Thyroid gland (tissue), 4 donors: ENCODE measurements around the gene UBE2E2. TPM values are rescaled to one million over a fixed set of nuclear protein-coding genes. Genes with fewer than 3 reads are reported as not detected.

ENCODE experiments used
- DNase-seq, 2 donors: peaks; one replicate each; pipeline ENCODE4 v3.0.0-alpha.2; 2019
- H3K27ac ChIP-seq, 3 donors: fragments of 200-600 bp; sonication (generic); 1 replicate in 2 of 3; 2 replicates in 1 of 3; pipeline ENCODE4 v1.5.1; 2016 to 2019; ENCODE audit warnings: mild to moderate bottlenecking in 1 of 3, moderate library complexity in 1 of 3
- H3K27me3 ChIP-seq: fragments of 200-600 bp; sonication (generic); one replicate; pipeline ENCODE4 v1.5.1; 2019
- H3K36me3 ChIP-seq, 2 donors: fragments of 200-600 bp; sonication (generic); one replicate each; pipeline ENCODE4 v1.5.1; 2016 to 2019
- H3K4me1 ChIP-seq, 2 donors: fragments of 200-600 bp; sonication (generic); one replicate each; pipeline ENCODE4 v1.5.1; 2017 to 2019
- H3K4me3 ChIP-seq, 3 donors: fragments of 200-600 bp; sonication (generic); replicated peaks in 1 of 3; 1 replicate in 2 of 3; 2 replicates in 1 of 3; pipeline ENCODE4 v1.5.1; 2016; ENCODE audit warnings: mild to moderate bottlenecking in 1 of 3
- H3K9me3 ChIP-seq: fragments of 200-600 bp; sonication (generic); one replicate; pipeline ENCODE4 v1.5.1; 2017
- CTCF ChIP-seq, 6 experiments: fragments of 200-600 bp in 3 of 6; fragments of 450-650 bp in 3 of 6; sonication (generic) in 3 of 6; IDR thresholded peaks; one replicate each; pipeline ENCODE4 v1.5.1; 2016 to 2019; ENCODE audit warnings: antibody characterized with exemption in 6 of 6, mild to moderate bottlenecking in 2 of 6, inconsistent platforms in 1 of 6, moderate library complexity in 1 of 6
- POLR2A ChIP-seq, 2 donors: fragments of 450-650 bp; IDR thresholded peaks; one replicate each; pipeline ENCODE4 v1.6.1; 2017; ENCODE audit warnings: antibody characterized with exemption in 2 of 2, mild to moderate bottlenecking in 2 of 2, moderate library complexity in 1 of 2
- WGBS, 2 donors: methylation state at CpG; one replicate each; pipeline ENCODE4 v1.1.5; 2017; 5-methylcytosine and 5-hydroxymethylcytosine counted together
- intact Hi-C: fragments of 100-400 bp; cut with DNase I; formaldehyde crosslinking; loops from one replicate; pipeline ENCODE4 v1.15.1; 2023
- total RNA-seq, 4 donors: library from RNA; depleted of rRNA; stranded (reverse); fragments of >200 nt; gene quantifications; one replicate each; pipeline ENCODE4 v1.2.3, GENCODE V29; 2016

The UBE2E2 gene
- total RNA-seq, 4 donors from 2014 or later, result 28.5 to 46.0 (median 38.4) TPM

GRCh38 chr3:23487015-23487414 is 283.9 kb downstream of the UBE2E2 start:
- no peaks in the 10 kb centered on the region for H3K36me3 ChIP-seq
- no peak overlapping the region for H3K4me3 ChIP-seq
- H3K27ac ChIP-seq, result no peak overlapping the region
- no peak for DNase-seq
- no peaks in the 10 kb centered on the region for H3K9me3 ChIP-seq
- WGBS, 2 donors, result 90 to 93% methylated on average over 7 to 9 of the region's 9 CpGs
- intact Hi-C loops, result no loop called here
- TF ChIP-seq CTCF (IDR thresholded peaks at IDR 0.05), result no peak
- TF ChIP-seq POLR2A (IDR thresholded peaks at IDR 0.05), result no peak
- no peaks in the 10 kb centered on the region for H3K4me1 ChIP-seq
- no peaks in the 10 kb centered on the region for H3K27me3 ChIP-seq

GRCh38 chr3:23488618-23489017 is 285.5 kb downstream of the UBE2E2 start:
- no peaks in the 10 kb centered on the region for H3K9me3 ChIP-seq
- no peak overlapping the region for H3K4me3 ChIP-seq
- no peak for TF ChIP-seq CTCF (IDR thresholded peaks at IDR 0.05)
- no peak for TF ChIP-seq POLR2A (IDR thresholded peaks at IDR 0.05)
- H3K4me1 ChIP-seq, result peaks cover 4 to 7% of the 10 kb centered on the region in 2 donors
- intact Hi-C loops, result no loop called here
- no peaks in the 10 kb centered on the region for H3K36me3 ChIP-seq
- WGBS, 2 donors, result 73 to 81% methylated on average over 3 of the region's 3 CpGs
- H3K27me3 ChIP-seq, result no peaks in the 10 kb centered on the region
- DNase-seq, result no peak
- H3K27ac ChIP-seq, result no peak overlapping the region

- Histone ChIP-seq H3K27me3 (no peaks in the 10 kb centered on the region), H3K4me3 (no peak overlapping the region), H3K4me1 (peaks cover 13 to 15% of the 10 kb centered on the region in 2 donors), H3K36me3 (no peaks in the 10 kb centered on the region), H3K9me3 (no peaks in the 10 kb centered on the region), H3K27ac (no peak overlapping the region)
- TF ChIP-seq CTCF (IDR thresholded peaks at IDR 0.05) (no peak), POLR2A (IDR thresholded peaks at IDR 0.05) (no peak)
- no peak for DNase-seq
- 95 to 96% methylated on average over 7 of the region's 7 CpGs for WGBS, 2 donors
- intact Hi-C loops, result no loop called here
These were observed 286.4 kb downstream of the UBE2E2 start for GRCh38 chr3:23489300-23490158.

GRCh38 chr3:23490459-23490858 is 287.3 kb downstream of the UBE2E2 start:
- TF ChIP-seq POLR2A (IDR thresholded peaks at IDR 0.05) (no peak), CTCF (IDR thresholded peaks at IDR 0.05) (no peak)
- H3K27me3 ChIP-seq, result no peaks in the 10 kb centered on the region
- intact Hi-C loops, result no loop called here
- H3K9me3 ChIP-seq, result no peaks in the 10 kb centered on the region
- no peak overlapping the region for H3K4me3 ChIP-seq
- no peak for DNase-seq
- 54 to 70% methylated on average over 3 of the region's 3 CpGs for WGBS, 2 donors
- H3K4me1 ChIP-seq, result peaks cover 21 to 24% of the 10 kb centered on the region in 2 donors
- H3K36me3 ChIP-seq, result no peaks in the 10 kb centered on the region
- no peak overlapping the region for H3K27ac ChIP-seq

GRCh38 chr3:23492057-23492456 is 288.9 kb downstream of the UBE2E2 start:
- Histone ChIP-seq H3K4me3 (no peak overlapping the region), H3K36me3 (no peaks in the 10 kb centered on the region), H3K27me3 (no peaks in the 10 kb centered on the region), H3K27ac (no peak overlapping the region), H3K4me1 (peaks cover 21 to 28% of the 10 kb centered on the region in 2 donors), H3K9me3 (no peaks in the 10 kb centered on the region)
- intact Hi-C loops, result no loop called here
- DNase-seq, result no peak
- TF ChIP-seq CTCF (IDR thresholded peaks at IDR 0.05) (no peak), POLR2A (IDR thresholded peaks at IDR 0.05) (no peak)
